H1 (cell line): ENCODE measurements around the gene ZNF223. TPM values are rescaled to one million over a fixed set of nuclear protein-coding genes. Genes with fewer than 3 reads are reported as not detected.

ENCODE experiments used
- CTCF ChIA-PET: fragments of 300-600 bp; sonication (Branson Sonifier 250); formaldehyde crosslinking; loops from one replicate; lab custom pipeline; 2021; ENCODE audit not compliant: partially characterized antibody; lab: Charles Lee
- POLR2A ChIA-PET: fragments of 300-600 bp; sonication (Branson Sonifier 250); formaldehyde crosslinking; loops from one replicate; lab custom pipeline; 2021; ENCODE audit warnings: inconsistent platforms; ENCODE audit not compliant: partially characterized antibody; lab: Charles Lee
- DNase-seq, 2 experiments: peaks; one replicate each; pipeline versions ENCODE4 v3.0.0 to v3.0.0-alpha.2; 2010 to 2022; ENCODE audit warnings: low spot score in 2 of 2, low read depth in 1 of 2, mixed read lengths in 1 of 2
- FAIRE-seq: peaks from 2 replicates; lab custom pipeline; 2011; peaks lifted over from hg19 to GRCh38; lab: Jason Lieb, UNC
- H2AFZ ChIP-seq: 2 replicates; pipeline ENCODE4 v1.8.1; 2012; ENCODE audit warnings: low read length, inconsistent platforms
- H2AK5ac ChIP-seq: 2 replicates; pipeline ENCODE4 v1.6.1; 2013; ENCODE audit warnings: low read depth, low read length
- H2BK120ac ChIP-seq: replicated peaks from 2 replicates; pipeline ENCODE3; 2013; ENCODE audit warnings: low read depth, low read length, inconsistent platforms
- H2BK12ac ChIP-seq: 2 replicates; pipeline ENCODE4 v1.6.1; 2013; ENCODE audit warnings: low read depth, low read length
- H2BK15ac ChIP-seq: 2 replicates; pipeline ENCODE4 v1.6.1; 2013; ENCODE audit warnings: low read length
- H2BK20ac ChIP-seq: 2 replicates; pipeline ENCODE4 v1.6.1; 2013; ENCODE audit warnings: low read length
- H2BK5ac ChIP-seq: 2 replicates; pipeline ENCODE4 v1.6.1; 2013; ENCODE audit warnings: low read depth, low read length
- H3K14ac ChIP-seq: 2 replicates; pipeline ENCODE4 v1.6.1; 2013; ENCODE audit warnings: inconsistent platforms; ENCODE audit not compliant: insufficient read length
- H3K18ac ChIP-seq: 2 replicates; pipeline ENCODE4 v1.6.1; 2013; ENCODE audit warnings: low read length; ENCODE audit errors: extremely low read depth
- H3K23ac ChIP-seq: 2 replicates; pipeline ENCODE4 v1.6.1; 2013; ENCODE audit warnings: inconsistent platforms; ENCODE audit not compliant: insufficient read length
- H3K23me2 ChIP-seq: 2 replicates; pipeline ENCODE4 v1.6.1; 2013; ENCODE audit warnings: low read depth, low read length
- H3K27ac ChIP-seq: 2 replicates; pipeline ENCODE4 v1.6.1; 2011; ENCODE audit warnings: low read depth, low read length, inconsistent platforms
- H3K27me3 ChIP-seq, 4 experiments: replicated peaks in 1 of 4; 1 replicate in 1 of 4; 2 replicates in 3 of 4; pipeline versions ENCODE4 v1.6.1 to v1.8.1; 2011 to 2013; ENCODE audit warnings: low read length in 3 of 4, mild to moderate bottlenecking in 3 of 4, inconsistent platforms in 2 of 4, mixed read lengths in 2 of 4, moderate library complexity in 1 of 4; ENCODE audit not compliant: control insufficient read depth in 3 of 4, insufficient read depth in 3 of 4; ENCODE audit errors: extremely low read depth in 1 of 4
- H3K36me3 ChIP-seq, 4 experiments: 2 replicates each; pipeline versions ENCODE4 v1.6.1 to v1.8.1; 2011 to 2013; ENCODE audit warnings: mild to moderate bottlenecking in 4 of 4, low read length in 3 of 4, moderate library complexity in 2 of 4, control low read depth in 1 of 4, inconsistent platforms in 1 of 4; ENCODE audit not compliant: insufficient read depth in 4 of 4, control insufficient read depth in 2 of 4
- H3K4ac ChIP-seq: replicated peaks from 2 replicates; pipeline ENCODE3; 2013; ENCODE audit warnings: low read length, low read depth, mixed read lengths, inconsistent platforms; ENCODE audit not compliant: insufficient read length
- H3K4me1 ChIP-seq, 4 experiments: replicated peaks in 1 of 4; 1 replicate in 1 of 4; 2 replicates in 3 of 4; pipeline versions ENCODE4 v1.6.1 to v1.8.1; 2011 to 2013; ENCODE audit warnings: low read length in 3 of 4, inconsistent platforms in 2 of 4, mixed read lengths in 1 of 4; ENCODE audit not compliant: insufficient read depth in 4 of 4, control insufficient read depth in 3 of 4
- H3K4me2 ChIP-seq, 2 experiments: 2 replicates each; pipeline versions ENCODE4 v1.6.1 to v1.8.1; 2011 to 2013; ENCODE audit warnings: low read depth in 2 of 2, low read length in 2 of 2, control low read depth in 1 of 2, inconsistent platforms in 1 of 2, mild to moderate bottlenecking in 1 of 2; ENCODE audit not compliant: insufficient read depth in 1 of 2
- H3K4me3 ChIP-seq, 4 experiments: fragments of 200-600, 300-600 bp in 1 of 4; sonication (generic), shearing (Covaris generic), sonication (Bioruptor Twin) in 1 of 4; 2 replicates each; pipeline versions ENCODE4 v1.5.1 to v1.8.1; 2011 to 2016; ENCODE audit warnings: low read length in 4 of 4, low read depth in 3 of 4, control low read depth in 2 of 4, inconsistent platforms in 2 of 4, mild to moderate bottlenecking in 2 of 4, mixed read lengths in 1 of 4, moderate library complexity in 1 of 4; ENCODE audit not compliant: insufficient read depth in 2 of 4; ENCODE audit errors: extremely low read depth in 1 of 4
- H3K56ac ChIP-seq: replicated peaks from 2 replicates; pipeline ENCODE3; 2013; ENCODE audit warnings: low read depth, mild to moderate bottlenecking, mixed read lengths, low read length, inconsistent platforms; ENCODE audit not compliant: insufficient read length
- H3K79me1 ChIP-seq: 2 replicates; pipeline ENCODE4 v1.6.1; 2013; ENCODE audit warnings: low read depth, low read length, control low read depth
- H3K79me2 ChIP-seq, 2 experiments: 2 replicates each; pipeline versions ENCODE4 v1.6.1 to v1.8.1; 2012 to 2013; ENCODE audit warnings: low read length in 2 of 2, mild to moderate bottlenecking in 2 of 2, inconsistent platforms in 1 of 2; ENCODE audit not compliant: insufficient read depth in 2 of 2, control insufficient read depth in 1 of 2
- H3K9ac ChIP-seq, 4 experiments: replicated peaks in 1 of 4; 1 replicate in 1 of 4; 2 replicates in 3 of 4; pipeline versions ENCODE4 v1.6.1 to v1.8.1; 2011 to 2013; ENCODE audit warnings: low read depth in 3 of 4, low read length in 3 of 4, control low read depth in 2 of 4, mild to moderate bottlenecking in 2 of 4, moderate library complexity in 2 of 4, inconsistent platforms in 1 of 4; ENCODE audit errors: extremely low read depth in 1 of 4
- H3K9me3 ChIP-seq, 2 experiments: 2 replicates each; pipeline versions ENCODE4 v1.6.1 to v1.8.1; 2012 to 2013; ENCODE audit warnings: mild to moderate bottlenecking in 2 of 2, moderate library complexity in 2 of 2, control low read depth in 1 of 2, inconsistent platforms in 1 of 2, low read depth in 1 of 2, low read length in 1 of 2, mixed read lengths in 1 of 2; ENCODE audit not compliant: insufficient read depth in 2 of 2
- H4K20me1 ChIP-seq, 2 experiments: replicated peaks in 1 of 2; 2 replicates each; pipeline versions ENCODE3 to v1.8.1; 2011 to 2013; ENCODE audit warnings: inconsistent platforms in 2 of 2, low read length in 2 of 2, mild to moderate bottlenecking in 1 of 2; ENCODE audit not compliant: insufficient read depth in 2 of 2, control insufficient read depth in 1 of 2
- H4K5ac ChIP-seq: 2 replicates; pipeline ENCODE4 v1.6.1; 2013; ENCODE audit warnings: low read length, low read depth, mixed read lengths, inconsistent platforms; ENCODE audit not compliant: insufficient read length
- H4K8ac ChIP-seq: 2 replicates; pipeline ENCODE4 v1.8.0; 2013; ENCODE audit warnings: mild to moderate bottlenecking, moderate library complexity, low read length, inconsistent platforms; ENCODE audit not compliant: insufficient read depth; ENCODE audit errors: extremely low read depth
- H4K91ac ChIP-seq: replicated peaks from 2 replicates; pipeline ENCODE3; 2013; ENCODE audit warnings: low read length, mixed read lengths, inconsistent platforms; ENCODE audit not compliant: insufficient read length
- RXRA ChIP-seq: IDR thresholded peaks from 2 replicates; pipeline ENCODE4 v1.6.1; 2011; ENCODE audit warnings: low read depth, mild to moderate bottlenecking, low read length, moderate library complexity; ENCODE audit not compliant: insufficient read depth
- SAP30 ChIP-seq: fragments of 300-600 bp; sonication (generic); IDR thresholded peaks from 2 replicates; pipeline ENCODE4 v1.7.1; 2012; ENCODE audit warnings: low read length, moderate library complexity, mild to moderate bottlenecking, inconsistent platforms; ENCODE audit not compliant: insufficient read depth, insufficient replicate concordance
- SP4 ChIP-seq: IDR thresholded peaks from 2 replicates; pipeline ENCODE4 v1.6.1; 2012; ENCODE audit warnings: low read length, inconsistent platforms
- ZNF274 ChIP-seq: IDR thresholded peaks from 2 replicates; pipeline ENCODE4 v1.7.0; 2012; ENCODE audit warnings: low read length, borderline replicate concordance; ENCODE audit errors: extremely low read depth
- WGBS, 2 experiments: shearing (Covaris generic) in 1 of 2; methylation state at CpG; one replicate each; pipeline versions ENCODE4 v1.1.6 to v1.1.7; 2013 to 2015; ENCODE audit warnings: low lambda C conversion rate in 2 of 2, mixed read lengths in 2 of 2, inconsistent platforms in 1 of 2, low coverage in 1 of 2, missing lambda C conversion rate in 1 of 2; ENCODE audit not compliant: insufficient replicate concordance in 2 of 2, insufficient coverage in 1 of 2, insufficient read length in 1 of 2; ENCODE audit errors: extremely low coverage in 1 of 2, missing lambda C conversion rate in 1 of 2; 5-methylcytosine and 5-hydroxymethylcytosine counted together
- polyA plus RNA-seq, 7 experiments: library from polyadenylated mRNA; depleted of rRNA in 3 of 7; stranded (reverse) in 5 of 7; unstranded in 2 of 7; fragments of >200 nt in 5 of 7; fragments of 200-250 nt in 2 of 7; gene quantifications; 1 replicate in 5 of 7; 2 replicates in 1 of 7; 4 replicates in 1 of 7; pipeline versions ENCODE4 v1.2.1 to v1.2.3, GENCODE V29; 2011 to 2013; ENCODE audit warnings: missing spikeins in 2 of 7, mixed read lengths in 2 of 7
- total RNA-seq: library from RNA; stranded (reverse); fragmentation: NEBNext Ultra II Directional; extraction: Animal tissue kit (Norgen Biotek cat#: 25700); gene quantifications from 2 replicates; pipeline ENCODE4 v1.2.1, GENCODE V29; 2021

Gene ZNF223
- total and polyA plus RNA-seq, 2 of the 8 experiments (the other 6 are each of a cell fraction or from before 2014, with no cell fraction given): 1.7 to 4.3 TPM

- CTCF ChIA-PET: no interaction called here
- no peak overlapping the region for H4K8ac ChIP-seq
- H3K56ac ChIP-seq: no peak overlapping the region
Measured at GRCh38 chr19:44007473-44007872, 44.4 kb upstream of the ZNF223 start.

More at GRCh38 chr19:44007473-44007872, 44.4 kb upstream of the ZNF223 start:
- Histone ChIP-seq H2BK15ac (no peak overlapping the region), H2BK12ac (no peak overlapping the region), H3K27ac (no peak overlapping the region), H3K27me3 (no peaks in the 10 kb centered on the region), H3K23ac (no peak overlapping the region), H3K23me2 (peaks cover 5% of the 10 kb centered on the region), H3K4ac (no peak overlapping the region), H3K18ac (no peak overlapping the region), H3K36me3 (peaks cover 2 to 39% (median 28%) of the 10 kb centered on the region in 4 experiments; a peak in 6 of 8 replicates), H3K4me3 (no peak overlapping the region), H2BK5ac (no peak overlapping the region), H3K79me1 (no peaks in the 10 kb centered on the region), H2BK120ac (no peak overlapping the region), H3K14ac (no peak overlapping the region), H2BK20ac (no peak overlapping the region), H2AK5ac (no peak overlapping the region), H4K20me1 (no peaks in the 10 kb centered on the region), H3K79me2 (no peaks in the 10 kb centered on the region), H4K5ac (no peak overlapping the region), H4K91ac (no peak overlapping the region), H3K9ac (no peak overlapping the region), H2AFZ (no peak overlapping the region), H3K9me3 (peaks cover 35 to 36% of the 10 kb centered on the region in 2 experiments), H3K4me1 (peaks cover 0 to 3% (median 0%) of the 10 kb centered on the region in 4 experiments; a peak in 1 of 7 replicates), H3K4me2 (no peak overlapping the region)
- TF ChIP-seq SP4: no peak
- no peak for TF ChIP-seq SAP30
- no peak for TF ChIP-seq ZNF274
- no peak for TF ChIP-seq RXRA
- no peak for DNase-seq
- WGBS, 2 experiments: 94% methylated on average over 6 of the region's 6 CpGs; no CpG with 5 or more reads in 1 of the 2 experiments
- no peak for FAIRE-seq
- POLR2A ChIA-PET: no interaction called here
